ENCODE measurements around the gene PLCL1.

GRCh38 chr2:197827618-197828017 is 23.2 kb downstream of the PLCL1 start:
- TF ChIP-seq CTCF (IDR thresholded peaks at IDR 0.05 in 8 of 11, conservative IDR thresholded peaks at IDR 0.05 in 3 of 11): no peak
- TF ChIP-seq POLR2A (IDR thresholded peaks at IDR 0.05): no peak
- TF ChIP-seq POLR2AphosphoS5 (IDR thresholded peaks at IDR 0.05): no peak
